ENCODE data around the gene BLOC1S2.
"Not testable (repeated sequence)": the region's sequence is repeated elsewhere in the genome, so short reads cannot be mapped to it uniquely, and the experiment has no call there.

The BLOC1S2 gene

DNA sequence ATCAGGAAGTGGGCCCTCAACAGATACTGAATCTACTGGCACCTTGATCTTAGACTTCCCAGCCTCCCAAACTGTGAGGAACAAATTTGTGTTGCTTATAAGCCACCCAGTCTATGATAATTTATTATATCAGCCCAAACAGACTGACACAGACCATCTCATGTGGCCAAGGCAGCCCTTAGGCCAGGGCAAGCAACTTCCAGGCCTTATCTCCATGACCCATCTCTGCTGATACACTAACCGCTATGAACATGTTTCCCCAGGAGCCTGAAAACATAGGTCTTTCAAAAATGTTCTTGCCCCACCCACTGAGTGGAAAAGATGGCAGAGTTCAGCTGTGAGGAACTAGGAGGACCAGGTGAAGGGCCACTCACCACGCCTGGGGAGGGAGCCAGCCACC, 3.2 kb upstream of the BLOC1S2 start:
- DNase-seq: no peak

GRCh38 chr10:100288196-100288595, 1.7 kb upstream of the BLOC1S2 start:
- no peak for DNase-seq

- DNase-seq: no peak
Observed at GRCh38 chr10:100287756-100288155, 1.3 kb upstream of the BLOC1S2 start.

- not testable (repeated sequence) for DNase-seq
Observed at GRCh38 chr10:100285326-100285725, 1.2 kb downstream of the BLOC1S2 start.

GRCh38 chr10:100282907-100283306, 3.6 kb downstream of the BLOC1S2 start:
- no peak for DNase-seq

DNA sequence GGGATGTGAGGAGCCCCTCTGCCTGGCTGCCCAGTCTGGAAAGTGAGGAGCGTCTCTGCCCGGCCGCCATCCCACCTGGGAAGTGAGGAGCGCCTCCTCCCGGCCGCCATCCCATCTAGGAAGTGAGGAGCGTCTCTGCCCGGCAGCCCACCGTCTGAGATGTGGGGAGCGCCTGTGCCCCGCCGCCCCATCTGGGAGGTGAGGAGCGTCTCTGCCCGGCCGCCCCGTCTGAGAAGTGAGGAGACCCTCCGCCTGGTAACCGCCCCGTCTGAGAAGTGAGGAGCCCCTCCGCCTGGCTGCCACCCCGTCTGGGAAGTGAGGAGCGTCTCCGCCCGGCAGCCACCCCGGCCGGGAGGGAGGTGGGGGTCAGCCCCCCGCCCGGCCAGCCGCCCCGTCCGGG, 9.5 kb downstream of the BLOC1S2 start:
- not testable (repeated sequence) for DNase-seq

GRCh38 chr10:100267239-100268104, 19.0 kb downstream of the BLOC1S2 start, which contains the start of gene CWF19L1:
Gene CWF19L1, minus strand, starts transcription at chr10:100267638. Its CDS starts 45 bp downstream, at chr10:100267593.
- peak; percentile 78 to 85 for DNase-seq

GRCh38 chr10:100265821-100266485, 20.5 kb downstream of the BLOC1S2 start:
- DNase-seq: no peak

DNA sequence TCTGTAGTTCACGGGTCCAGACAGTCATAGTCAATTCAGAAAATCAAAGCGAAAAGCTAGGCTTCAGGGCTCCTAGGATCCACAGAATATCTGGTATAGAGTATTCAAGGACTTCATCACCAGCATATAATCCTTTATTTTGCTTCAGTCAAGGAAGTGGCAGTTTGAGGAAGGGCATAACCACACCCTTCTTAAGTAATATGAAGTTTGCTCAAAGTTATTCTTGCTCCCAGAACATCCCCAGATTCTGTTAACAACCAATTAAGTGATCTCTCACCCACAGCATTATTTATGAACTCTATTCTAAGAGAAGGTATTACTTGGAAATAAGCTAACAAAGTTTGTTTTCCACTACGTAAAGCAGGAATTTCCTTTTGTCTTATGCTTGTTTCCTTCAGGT, 32.3 kb downstream of the BLOC1S2 start:
- no peak for DNase-seq

GRCh38 chr10:100253041-100253440, 33.4 kb downstream of the BLOC1S2 start:
- DNase-seq: no peak

DNA sequence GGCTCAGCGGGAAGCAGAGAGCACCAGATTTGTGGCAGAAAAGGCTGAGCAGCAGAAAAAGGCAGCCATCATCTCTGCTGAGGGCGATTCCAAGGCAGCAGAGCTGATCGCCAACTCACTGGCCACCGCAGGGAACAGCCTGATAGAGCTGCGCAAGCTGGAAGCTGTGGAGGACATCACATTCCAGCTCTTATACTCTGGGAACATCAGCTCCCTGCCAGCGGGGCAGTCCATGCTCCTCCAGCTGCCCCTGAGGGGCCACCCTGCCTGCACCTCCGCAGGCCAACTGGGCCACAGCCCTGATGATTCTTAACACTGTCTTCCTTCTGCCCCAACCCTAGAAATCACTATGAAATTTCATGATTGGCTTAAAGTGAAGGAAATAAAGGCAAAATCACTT, 37.7 kb downstream of the BLOC1S2 start:
- no peak for DNase-seq

GRCh38 chr10:100245484-100246220, 40.8 kb downstream of the BLOC1S2 start:
- no peak for DNase-seq

GRCh38 chr10:100239851-100240250, 46.6 kb downstream of the BLOC1S2 start:
- DNase-seq: no peak

DNA sequence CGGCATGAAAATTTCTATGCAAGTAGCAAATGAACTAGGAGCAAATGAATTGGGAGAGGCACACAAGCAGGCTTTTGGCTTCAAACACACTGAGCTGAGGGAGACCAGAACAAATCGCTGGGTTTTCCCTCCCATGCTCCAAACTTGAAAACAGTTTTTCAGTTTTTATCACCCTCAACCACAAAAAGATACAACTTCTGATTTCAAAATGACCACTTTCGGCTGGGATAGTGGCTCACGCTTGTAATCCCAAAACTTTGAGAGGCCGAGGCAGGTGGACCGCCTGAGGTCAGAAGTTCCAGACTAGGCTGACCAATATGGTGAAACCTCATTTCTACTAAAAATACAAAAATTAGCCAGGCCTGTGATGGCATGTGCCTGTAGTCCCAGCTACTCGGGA, 48.1 kb downstream of the BLOC1S2 start:
- DNase-seq: no peak

GRCh38 chr10:100232101-100232500, 54.4 kb downstream of the BLOC1S2 start:
- no peak for DNase-seq

- DNase-seq: no peak
Observed at GRCh38 chr10:100229819-100230422, 56.6 kb downstream of the BLOC1S2 start.

- no peak for DNase-seq
Observed at GRCh38 chr10:100223879-100224278, 62.6 kb downstream of the BLOC1S2 start.

Measured in CD4-positive, alpha-beta T cell treated with Interferon alpha-2 for 1 hour (primary cell).